HL-60 (cell line): ENCODE results near the gene TRABD2B.

Source experiments
- DNase-seq, 2 experiments: peaks; one replicate each; pipeline ENCODE4 v3.0.0-alpha.2; 2010 to 2020; ENCODE audit warnings: low read depth in 1 of 2, low spot score in 1 of 2
- H3K27ac ChIP-seq: fragments of 250-450 bp; sonication (Bioruptor Pico); replicated peaks from 2 replicates; pipeline ENCODE4 v1.5.1; 2020; ENCODE audit warnings: mild to moderate bottlenecking, moderate library complexity
- H3K27me3 ChIP-seq: fragments of 250-450 bp; sonication (Bioruptor Pico); 2 replicates; pipeline ENCODE4 v1.5.1; 2021; ENCODE audit warnings: mild to moderate bottlenecking, moderate library complexity; ENCODE audit not compliant: insufficient read depth, poor library complexity, severe bottlenecking
- H3K4me3 ChIP-seq: replicated peaks from 2 replicates; pipeline ENCODE4 v1.5.1; 2011; ENCODE audit warnings: mild to moderate bottlenecking, control low read depth, low read length; ENCODE audit not compliant: insufficient read depth
- CTCF ChIP-seq: IDR thresholded peaks from one replicate; pipeline ENCODE4 v1.5.1; 2011; ENCODE audit warnings: low read length, control low read depth, inconsistent platforms; ENCODE audit not compliant: insufficient read depth
- GABPA ChIP-seq: IDR thresholded peaks from 2 replicates; pipeline ENCODE4 v1.6.1; 2012; ENCODE audit warnings: low read depth
- POLR2AphosphoS5 ChIP-seq: IDR thresholded peaks from 2 replicates; pipeline ENCODE4 v1.6.1; 2012; ENCODE audit warnings: low read depth
- REST ChIP-seq: IDR thresholded peaks from 2 replicates; pipeline ENCODE4 v1.6.1; 2012; ENCODE audit warnings: low read depth; ENCODE audit not compliant: insufficient replicate concordance
- SPI1 ChIP-seq: IDR thresholded peaks from 2 replicates; pipeline ENCODE4 v1.6.1; 2012; ENCODE audit warnings: low read depth, mild to moderate bottlenecking, borderline replicate concordance

The TRABD2B gene

GRCh38 chr1:47849005-47849521 is 148.1 kb downstream of the TRABD2B start:
- no peak for TF ChIP-seq REST
- TF ChIP-seq CTCF, result no peak
- no peak for TF ChIP-seq GABPA
- TF ChIP-seq POLR2AphosphoS5, result no peak
- TF ChIP-seq SPI1, result no peak
- no peak overlapping the region for H3K4me3 ChIP-seq
- H3K27ac ChIP-seq, result no peak overlapping the region
- H3K27me3 ChIP-seq, result no peaks in the 10 kb centered on the region
- DNase-seq, result no peak

- no peaks in the 10 kb centered on the region for H3K27me3 ChIP-seq
- DNase-seq, result no peak
- TF ChIP-seq POLR2AphosphoS5, result no peak
- no peak for TF ChIP-seq REST
- TF ChIP-seq GABPA, result no peak
- TF ChIP-seq CTCF, result no peak
- TF ChIP-seq SPI1, result no peak
- H3K4me3 ChIP-seq, result no peak overlapping the region
- no peak overlapping the region for H3K27ac ChIP-seq
These were observed 149.4 kb downstream of the TRABD2B start for GRCh38 chr1:47847763-47848162.

GRCh38 chr1:47844558-47844955 is 152.6 kb downstream of the TRABD2B start:
- no peaks in the 10 kb centered on the region for H3K27me3 ChIP-seq
- no peak for TF ChIP-seq SPI1
- no peak for TF ChIP-seq POLR2AphosphoS5
- no peak for TF ChIP-seq CTCF
- no peak for TF ChIP-seq REST
- no peak overlapping the region for H3K27ac ChIP-seq
- no peak for DNase-seq
- no peak overlapping the region for H3K4me3 ChIP-seq
